Trophoblast cell (in vitro differentiated cells and primary cell): ENCODE data around the gene DEAF1.
"Not testable (repeated sequence)": the region's sequence is repeated elsewhere in the genome, so short reads cannot be mapped to it uniquely, and the experiment has no call there.

Source experiments
- DNase-seq, 2 donors: peaks; one replicate each; pipeline ENCODE4 v3.0.0-alpha.2; 2016
- H2AFZ ChIP-seq: 2 replicates; pipeline ENCODE4 v1.6.1; 2013; ENCODE audit warnings: low read length, moderate library complexity, mild to moderate bottlenecking; ENCODE audit not compliant: insufficient read depth, poor library complexity
- H2AK5ac ChIP-seq: 2 replicates; pipeline ENCODE4 v1.6.1; 2013; ENCODE audit warnings: mild to moderate bottlenecking, low read length
- H2BK120ac ChIP-seq: 2 replicates; pipeline ENCODE4 v1.6.1; 2013; ENCODE audit warnings: low read length, mild to moderate bottlenecking, moderate library complexity; ENCODE audit not compliant: insufficient read depth, poor library complexity
- H2BK12ac ChIP-seq: 2 replicates; pipeline ENCODE4 v1.6.1; 2013; ENCODE audit warnings: mild to moderate bottlenecking, low read length, moderate library complexity
- H2BK5ac ChIP-seq: 2 replicates; pipeline ENCODE4 v1.6.1; 2013; ENCODE audit warnings: low read length, low read depth, moderate library complexity, mild to moderate bottlenecking; ENCODE audit not compliant: poor library complexity
- H3K14ac ChIP-seq: 2 replicates; pipeline ENCODE4 v1.6.1; 2013; ENCODE audit warnings: mild to moderate bottlenecking, low read length
- H3K18ac ChIP-seq: 2 replicates; pipeline ENCODE4 v1.6.1; 2013; ENCODE audit warnings: mild to moderate bottlenecking, low read length
- H3K23ac ChIP-seq: 2 replicates; pipeline ENCODE4 v1.6.1; 2013; ENCODE audit warnings: low read length
- H3K27ac ChIP-seq: 2 replicates; pipeline ENCODE4 v1.5.1; 2013; ENCODE audit warnings: low read depth, mild to moderate bottlenecking, inconsistent platforms, low read length, moderate library complexity
- H3K27me3 ChIP-seq: 2 replicates; pipeline ENCODE4 v1.6.1; 2013; ENCODE audit warnings: inconsistent platforms, mild to moderate bottlenecking, low read length, moderate library complexity; ENCODE audit not compliant: insufficient read depth
- H3K36me3 ChIP-seq, 2 experiments: 1 replicate in 1 of 2; 2 replicates in 1 of 2; pipeline ENCODE4 v1.6.1; 2013; ENCODE audit warnings: low read length in 2 of 2, mild to moderate bottlenecking in 2 of 2, moderate library complexity in 1 of 2; ENCODE audit not compliant: insufficient read depth in 2 of 2, control insufficient read depth in 1 of 2
- H3K4ac ChIP-seq: 2 replicates; pipeline ENCODE4 v1.6.1; 2013; ENCODE audit warnings: low read depth, mild to moderate bottlenecking, low read length, moderate library complexity
- H3K4me1 ChIP-seq, 2 experiments: 1 replicate in 1 of 2; 2 replicates in 1 of 2; pipeline ENCODE4 v1.6.1; 2013; ENCODE audit warnings: low read length in 2 of 2, mild to moderate bottlenecking in 2 of 2, moderate library complexity in 1 of 2; ENCODE audit not compliant: insufficient read depth in 2 of 2, control insufficient read depth in 1 of 2
- H3K4me2 ChIP-seq: 2 replicates; pipeline ENCODE4 v1.6.1; 2013; ENCODE audit warnings: inconsistent platforms, mild to moderate bottlenecking, low read length, moderate library complexity
- H3K4me3 ChIP-seq: 2 replicates; pipeline ENCODE4 v1.5.1; 2013; ENCODE audit warnings: mild to moderate bottlenecking, low read depth, low read length, inconsistent platforms
- H3K79me1 ChIP-seq: one replicate; pipeline ENCODE4 v1.6.1; 2013; ENCODE audit warnings: low read length
- H3K79me2 ChIP-seq: 2 replicates; pipeline ENCODE4 v1.6.1; 2013; ENCODE audit warnings: low read length, mild to moderate bottlenecking; ENCODE audit not compliant: control insufficient read depth, insufficient read depth, poor library complexity
- H3K9ac ChIP-seq: 2 replicates; pipeline ENCODE4 v1.6.1; 2013; ENCODE audit warnings: mild to moderate bottlenecking, low read length
- H3K9me3 ChIP-seq: 2 replicates; pipeline ENCODE4 v1.6.1; 2013; ENCODE audit warnings: low read depth, mild to moderate bottlenecking, control low read depth, inconsistent platforms, low read length; ENCODE audit not compliant: insufficient read depth
- H4K12ac ChIP-seq: 2 replicates; pipeline ENCODE4 v1.6.1; 2013; ENCODE audit warnings: low read depth, mild to moderate bottlenecking, low read length, moderate library complexity
- H4K8ac ChIP-seq: 2 replicates; pipeline ENCODE4 v1.6.1; 2013; ENCODE audit warnings: low read depth, mild to moderate bottlenecking, low read length, moderate library complexity
- H4K91ac ChIP-seq: one replicate; pipeline ENCODE4 v1.6.1; 2013; ENCODE audit warnings: low read depth, mild to moderate bottlenecking, low read length, moderate library complexity
- WGBS: extraction: QIAGEN DNeasy Blood & Tissue Kit; methylation state at CpG from one replicate; pipeline ENCODE4 v1.1.7; 2013; ENCODE audit warnings: missing lambda C conversion rate; ENCODE audit not compliant: insufficient read length, insufficient coverage; ENCODE audit errors: extremely low coverage; 5-methylcytosine and 5-hydroxymethylcytosine counted together

DEAF1 gene

DNA sequence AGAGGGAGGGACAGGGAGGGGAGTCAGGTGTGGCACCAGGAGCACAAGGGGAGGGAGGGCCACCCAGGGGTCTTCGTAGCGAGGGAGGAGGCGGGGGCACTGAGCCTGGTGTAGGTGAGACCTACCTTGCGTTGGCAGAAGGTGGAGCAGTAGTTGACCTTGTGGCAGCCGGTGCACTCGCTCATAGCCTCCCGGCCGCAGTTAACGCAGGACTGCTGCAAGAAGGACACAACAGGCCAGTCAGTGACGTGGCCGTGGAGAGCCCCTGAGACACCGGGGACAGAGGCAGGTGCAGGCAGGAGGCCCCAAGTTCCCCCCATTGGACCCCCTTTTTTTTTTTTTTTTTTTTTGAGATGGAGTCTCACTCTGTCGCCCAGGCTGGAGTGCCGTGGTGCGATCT is 41.2 kb downstream of the DEAF1 start:
- Histone ChIP-seq H3K79me2 (no peaks in the 10 kb centered on the region), H3K14ac (no peak overlapping the region), H2BK12ac (no peak overlapping the region), H3K4ac (no peak overlapping the region), H2BK120ac (no peak overlapping the region), H3K36me3 (peaks cover 24 to 31% of the 10 kb centered on the region in 2 experiments), H3K4me2 (no peak overlapping the region), H2AK5ac (no peak overlapping the region), H3K79me1 (no peaks in the 10 kb centered on the region), H3K18ac (no peak overlapping the region), H3K23ac (no peak overlapping the region), H3K9me3 (peaks cover 1% of the 10 kb centered on the region), H2AFZ (no peak overlapping the region), H3K9ac (no peak overlapping the region), H4K8ac (no peak overlapping the region), H2BK5ac (no peak overlapping the region), H3K27me3 (no peaks in the 10 kb centered on the region), H3K4me3 (peak overlapping the region; percentile 52), H4K91ac (no peak overlapping the region), H3K4me1 (no peaks in the 10 kb centered on the region), H4K12ac (no peak overlapping the region), H3K27ac (no peak overlapping the region)
- no CpG with 5 or more reads among the region's 15 CpGs for WGBS
- no peak for DNase-seq

DNA sequence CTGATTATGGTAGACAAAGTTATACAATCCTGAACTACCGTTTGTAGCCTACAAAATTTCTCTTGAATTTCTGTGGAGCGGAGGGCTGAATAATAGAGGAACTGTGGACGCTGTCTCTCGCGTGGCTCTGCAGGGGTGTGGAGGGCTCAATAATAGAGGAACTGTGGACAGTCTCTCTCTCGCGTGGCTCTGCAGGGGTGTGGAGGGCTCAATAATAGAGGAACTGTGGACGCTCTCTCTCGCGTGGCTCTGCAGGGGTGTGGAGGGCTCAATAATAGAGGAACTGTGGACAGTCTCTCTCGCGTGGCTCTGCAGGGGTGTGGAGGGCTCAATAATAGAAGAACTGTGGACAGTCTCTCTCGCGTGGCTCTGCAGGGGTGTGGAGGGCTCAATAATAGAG is 41.9 kb downstream of the DEAF1 start:
- no CpG with 5 or more reads among the region's 14 CpGs for WGBS
- H3K4me1 ChIP-seq, H3K27ac ChIP-seq, H3K27me3 ChIP-seq, H2AFZ ChIP-seq, H3K4ac ChIP-seq, H2AK5ac ChIP-seq, H3K4me2 ChIP-seq, H2BK12ac ChIP-seq, H4K91ac ChIP-seq, H3K23ac ChIP-seq, H2BK120ac ChIP-seq, H3K9me3 ChIP-seq, H2BK5ac ChIP-seq, DNase-seq, H3K79me2 ChIP-seq, H4K8ac ChIP-seq, H3K79me1 ChIP-seq, H4K12ac ChIP-seq, H3K18ac ChIP-seq, H3K9ac ChIP-seq, H3K14ac ChIP-seq, H3K4me3 ChIP-seq: not testable (repeated sequence)
- H3K36me3 ChIP-seq, result peaks cover 22 to 27% of the 10 kb centered on the region in 2 experiments

DNA sequence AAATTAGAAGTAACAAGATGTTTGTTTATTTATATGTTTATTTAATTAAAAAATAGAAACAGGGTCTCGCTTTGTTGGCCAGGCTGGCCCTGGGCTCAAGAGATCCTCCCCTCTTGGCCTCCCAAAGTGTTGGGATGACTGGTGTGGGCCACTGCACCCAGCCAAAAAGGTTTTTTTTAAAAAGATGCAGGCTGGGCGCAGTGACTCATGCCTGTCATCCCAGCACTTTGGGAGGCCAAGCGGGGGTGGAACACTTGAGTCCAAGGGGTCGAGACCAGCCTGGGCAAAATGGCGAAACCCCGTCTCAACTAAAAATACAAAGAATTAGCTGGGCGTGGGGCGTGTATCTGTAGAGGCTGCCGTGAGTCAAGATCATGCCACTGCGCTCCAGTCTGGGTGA is 44.5 kb downstream of the DEAF1 start:
- Histone ChIP-seq H3K27me3 (no peaks in the 10 kb centered on the region), H2AFZ (no peak overlapping the region), H3K9ac (no peak overlapping the region), H2BK12ac (no peak overlapping the region), H2BK5ac (no peak overlapping the region), H2BK120ac (no peak overlapping the region), H3K4me2 (no peak overlapping the region), H3K36me3 (peaks cover 26 to 30% of the 10 kb centered on the region in 2 experiments), H4K8ac (no peak overlapping the region), H3K9me3 (peaks cover 3% of the 10 kb centered on the region), H3K18ac (no peak overlapping the region), H3K4me3 (no peak overlapping the region), H3K27ac (no peak overlapping the region), H3K23ac (no peak overlapping the region), H3K79me2 (no peaks in the 10 kb centered on the region), H4K91ac (no peak overlapping the region), H4K12ac (no peak overlapping the region), H3K4ac (no peak overlapping the region), H2AK5ac (no peak overlapping the region), H3K4me1 (no peaks in the 10 kb centered on the region), H3K79me1 (no peaks in the 10 kb centered on the region), H3K14ac (no peak overlapping the region)
- DNase-seq, result no peak
- WGBS, result no CpG with 5 or more reads among the region's 10 CpGs

DNA sequence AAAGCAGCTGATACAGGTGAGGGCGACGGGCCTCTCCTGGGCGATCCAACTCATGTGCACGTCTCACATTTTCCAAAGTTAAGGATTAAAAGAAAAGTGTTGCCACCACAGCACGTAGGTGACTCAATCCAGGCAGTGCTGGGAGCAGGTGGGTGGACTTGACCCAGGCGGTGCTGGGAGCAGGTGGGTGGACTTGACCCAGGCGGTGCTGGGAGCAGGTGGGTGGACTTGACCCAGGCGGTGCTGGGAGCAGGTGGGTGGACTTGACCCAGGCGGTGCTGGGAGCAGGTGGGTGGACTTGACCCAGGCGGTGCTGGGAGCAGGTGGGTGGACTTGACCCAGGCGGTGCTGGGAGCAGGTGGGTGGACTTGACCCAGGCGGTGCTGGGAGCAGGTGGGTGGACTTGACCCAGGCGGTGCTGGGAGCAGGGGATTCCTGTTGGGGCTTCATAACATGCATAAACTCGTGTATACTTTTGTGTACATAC is 47.3 kb downstream of the DEAF1 start:
- H3K4me3 ChIP-seq, H3K4me1 ChIP-seq, H3K27ac ChIP-seq, H2BK5ac ChIP-seq, H3K79me1 ChIP-seq, H3K27me3 ChIP-seq, H3K9me3 ChIP-seq, H2AFZ ChIP-seq, H4K8ac ChIP-seq, H2AK5ac ChIP-seq, H3K79me2 ChIP-seq, H3K4ac ChIP-seq, DNase-seq, H3K9ac ChIP-seq, H2BK12ac ChIP-seq, H2BK120ac ChIP-seq, H3K14ac ChIP-seq, H3K18ac ChIP-seq, H4K91ac ChIP-seq, H3K23ac ChIP-seq, H4K12ac ChIP-seq, H3K4me2 ChIP-seq: not testable (repeated sequence)
- no CpG with 5 or more reads among the region's 14 CpGs for WGBS
- H3K36me3 ChIP-seq, result peaks cover 30 to 33% of the 10 kb centered on the region in 2 experiments
